HepG2 (cell line): Measurements from ENCODE around the gene CDK12. TPM values are rescaled to one million over a fixed set of nuclear protein-coding genes. Genes with fewer than 3 reads are reported as not detected.

ENCODE experiments used
- AGO1 ChIP-seq: fragments of 200-400 bp; formaldehyde crosslinking; IDR thresholded peaks from 2 replicates; pipeline ENCODE4 v1.6.1; 2017; ENCODE audit warnings: mild to moderate bottlenecking, low read depth, low read length, moderate library complexity; ENCODE audit not compliant: poor library complexity, severe bottlenecking
- BHLHE40 ChIP-seq: IDR thresholded peaks from 2 replicates; pipeline ENCODE4 v1.6.1; 2011; ENCODE audit warnings: low read length, improper control_type of control experiment
- FOXM1 ChIP-seq: sonication (generic); formaldehyde crosslinking; IDR thresholded peaks from 2 replicates; pipeline ENCODE4 v1.5.0; 2020; ENCODE audit warnings: missing genetic modification reagents
- GABPA ChIP-seq, 2 experiments: IDR thresholded peaks; 2 replicates each; pipeline ENCODE4 v1.6.1; 2011 to 2016; ENCODE audit warnings: low read depth in 2 of 2, low read length in 1 of 2, missing biosample characterization in 1 of 2, missing genetic modification characterization in 1 of 2
- HNRNPLL ChIP-seq: fragments of 200-400 bp; formaldehyde crosslinking; IDR thresholded peaks from 2 replicates; pipeline ENCODE4 v1.6.1; 2017; ENCODE audit warnings: mild to moderate bottlenecking, low read depth, low read length; ENCODE audit not compliant: poor library complexity, severe bottlenecking
- KDM4B ChIP-seq: sonication (generic); formaldehyde crosslinking; IDR thresholded peaks from 2 replicates; pipeline ENCODE4 v1.4.0; 2020; ENCODE audit warnings: missing genetic modification reagents
- PHB2 ChIP-seq: fragments of 450-650 bp; IDR thresholded peaks from 2 replicates; pipeline ENCODE4 v1.6.1; 2018; ENCODE audit not compliant: partially characterized antibody
- POGZ ChIP-seq: sonication (generic); formaldehyde crosslinking; IDR thresholded peaks from 2 replicates; pipeline ENCODE4 v1.4.0; 2020; ENCODE audit warnings: mild to moderate bottlenecking, missing genetic modification reagents
- SAP130 ChIP-seq: IDR thresholded peaks from 2 replicates; pipeline ENCODE4 v1.6.1; 2016; ENCODE audit warnings: low read depth
- SPEN ChIP-seq: sonication (generic); formaldehyde crosslinking; IDR thresholded peaks from 2 replicates; pipeline ENCODE4 v1.5.1; 2020; ENCODE audit warnings: low read depth, mild to moderate bottlenecking, missing genetic modification reagents
- ZFP37 ChIP-seq: sonication (generic); formaldehyde crosslinking; IDR thresholded peaks from 2 replicates; pipeline ENCODE4 v1.4.0; 2020; ENCODE audit warnings: missing genetic modification reagents, borderline replicate concordance
- ZIK1 ChIP-seq: sonication (generic); formaldehyde crosslinking; IDR thresholded peaks from 2 replicates; pipeline ENCODE4 v1.5.0; 2020; ENCODE audit warnings: mild to moderate bottlenecking, low read depth, missing genetic modification reagents, borderline replicate concordance
- ZNF225 ChIP-seq: sonication (generic); formaldehyde crosslinking; IDR thresholded peaks from 2 replicates; pipeline ENCODE4 v1.4.0; 2020; ENCODE audit warnings: mild to moderate bottlenecking, missing genetic modification reagents
- ZSCAN25 ChIP-seq: sonication (generic); formaldehyde crosslinking; IDR thresholded peaks from 2 replicates; pipeline ENCODE4 v1.8.0; 2022; ENCODE audit warnings: mild to moderate bottlenecking, missing genetic modification reagents
- polyA plus RNA-seq, 8 experiments: library from polyadenylated mRNA; depleted of rRNA in 3 of 8; stranded (reverse) in 7 of 8; unstranded in 1 of 8; fragments of >200 nt; fragmentation: Illumina TruSeq in 4 of 8; extraction: Trizol in 4 of 8; gene quantifications; 2 replicates each; pipeline versions ENCODE4 v1.2.1 to v1.2.3, GENCODE V29; 2011 to 2016; ENCODE audit warnings: low read depth in 4 of 8, missing spikeins in 1 of 8, mixed read lengths in 1 of 8; ENCODE audit not compliant: insufficient read depth in 1 of 8
- total RNA-seq, 5 experiments: library from RNA; depleted of rRNA; stranded (reverse); fragments of >200 nt; fragmentation: Illumina TruSeq; extraction: Trizol; gene quantifications; 2 replicates each; pipeline ENCODE4 v1.2.3, GENCODE V29; 2016; ENCODE audit warnings: low read depth in 1 of 5
- TF ChIP-seq, protein P1 (sequence below): sonication (generic); formaldehyde crosslinking; IDR thresholded peaks from 2 replicates; pipeline ENCODE4 v1.4.0; 2020; ENCODE audit warnings: missing genetic modification reagents
- TF ChIP-seq, protein P2 (sequence below): sonication (generic); formaldehyde crosslinking; IDR thresholded peaks from 2 replicates; pipeline ENCODE4 v1.5.0; 2020; ENCODE audit warnings: mild to moderate bottlenecking, low read depth, missing genetic modification reagents, borderline replicate concordance
- TF ChIP-seq, protein P3 (sequence below): sonication (generic); formaldehyde crosslinking; IDR thresholded peaks from 2 replicates; pipeline ENCODE4 v1.5.0; 2020; ENCODE audit warnings: missing genetic modification reagents
- TF ChIP-seq, protein P4 (sequence below): IDR thresholded peaks from 2 replicates; pipeline ENCODE4 v1.6.1; 2016; ENCODE audit warnings: low read depth, control low read depth
- TF ChIP-seq, protein P5 (sequence below): sonication (generic); formaldehyde crosslinking; IDR thresholded peaks from 2 replicates; pipeline ENCODE4; 2020; ENCODE audit warnings: missing genetic modification reagents, mild to moderate bottlenecking, borderline replicate concordance

Gene CDK12
- total and polyA plus RNA-seq, 2 of the 13 experiments (the other 11 are each of a cell fraction or from before 2014, with no cell fraction given) = 24.0 to 88.6 TPM

DNA sequence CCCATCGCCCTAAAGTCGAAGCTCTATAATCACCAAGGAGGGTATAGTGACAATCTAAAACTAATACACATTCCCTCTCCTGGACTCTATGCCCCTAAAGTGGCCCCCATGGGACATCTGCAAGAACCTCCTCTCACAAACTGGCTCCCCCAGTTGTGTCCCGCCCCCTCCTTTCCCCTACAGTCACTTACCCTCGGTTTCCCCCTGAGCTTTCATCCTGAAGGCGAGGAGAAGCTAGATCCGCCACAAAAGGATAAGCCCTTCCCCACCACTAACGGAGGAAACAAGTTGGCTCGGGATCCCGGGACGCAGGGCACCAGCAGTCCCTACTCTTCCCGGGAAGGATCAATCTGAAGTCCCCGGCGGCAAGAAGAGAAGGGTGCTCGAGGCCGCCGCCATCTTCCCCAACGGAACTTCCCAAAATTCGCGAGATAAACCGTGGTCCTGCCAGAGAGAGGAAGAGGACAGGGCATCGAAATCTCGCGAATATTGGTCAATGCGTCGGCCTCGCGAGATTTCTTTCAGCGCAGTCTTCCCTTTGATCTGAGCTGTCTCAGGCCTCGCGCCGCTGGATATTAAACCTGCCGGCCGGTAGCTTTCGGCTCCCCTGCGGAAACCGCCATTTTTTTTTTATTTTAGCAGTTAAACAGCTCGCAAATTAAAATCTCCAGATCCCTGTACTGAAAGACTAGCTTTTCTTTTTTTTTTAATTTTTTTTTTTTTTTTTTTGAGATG is 10.3 kb upstream of the CDK12 start, which contains the start of gene MED1 (continued):
- TF ChIP-seq PHB2 = no peak
- TF ChIP-seq SPEN (CRISPR knock-in tag) = peak; percentile 89; the same call in 1 of the 2 replicates
- TF ChIP-seq ZFP37 = peak; percentile 87; the same call in 1 of the 2 replicates
- TF ChIP-seq ZIK1 (CRISPR knock-in tag) = no peak
- peak; percentile 69; the same call in 1 of the 2 replicates for TF ChIP-seq ZSCAN25 (CRISPR knock-in tag)
- TF ChIP-seq KDM4B (CRISPR knock-in tag) = peak; percentile 54; the same call in 1 of the 2 replicates
- TF ChIP-seq POGZ (CRISPR knock-in tag) = peak; percentile 88
- TF ChIP-seq GABPA (IDR thresholded peaks at IDR 0.05; ENCODE audit: low read depth, low read length) = no peak
- peak; percentile 82 for TF ChIP-seq GABPA (CRISPR knock-in tag; IDR thresholded peaks at IDR 0.05; ENCODE audit: low read depth)
- peak; percentile 39 for TF ChIP-seq HNRNPLL
- peak; percentile 91 for TF ChIP-seq SAP130 (CRISPR knock-in tag)
- TF ChIP-seq BHLHE40 = 0 out of 2 replicates have a peak, but pooled peaks have one; percentile 8
- TF ChIP-seq, protein P1, sequence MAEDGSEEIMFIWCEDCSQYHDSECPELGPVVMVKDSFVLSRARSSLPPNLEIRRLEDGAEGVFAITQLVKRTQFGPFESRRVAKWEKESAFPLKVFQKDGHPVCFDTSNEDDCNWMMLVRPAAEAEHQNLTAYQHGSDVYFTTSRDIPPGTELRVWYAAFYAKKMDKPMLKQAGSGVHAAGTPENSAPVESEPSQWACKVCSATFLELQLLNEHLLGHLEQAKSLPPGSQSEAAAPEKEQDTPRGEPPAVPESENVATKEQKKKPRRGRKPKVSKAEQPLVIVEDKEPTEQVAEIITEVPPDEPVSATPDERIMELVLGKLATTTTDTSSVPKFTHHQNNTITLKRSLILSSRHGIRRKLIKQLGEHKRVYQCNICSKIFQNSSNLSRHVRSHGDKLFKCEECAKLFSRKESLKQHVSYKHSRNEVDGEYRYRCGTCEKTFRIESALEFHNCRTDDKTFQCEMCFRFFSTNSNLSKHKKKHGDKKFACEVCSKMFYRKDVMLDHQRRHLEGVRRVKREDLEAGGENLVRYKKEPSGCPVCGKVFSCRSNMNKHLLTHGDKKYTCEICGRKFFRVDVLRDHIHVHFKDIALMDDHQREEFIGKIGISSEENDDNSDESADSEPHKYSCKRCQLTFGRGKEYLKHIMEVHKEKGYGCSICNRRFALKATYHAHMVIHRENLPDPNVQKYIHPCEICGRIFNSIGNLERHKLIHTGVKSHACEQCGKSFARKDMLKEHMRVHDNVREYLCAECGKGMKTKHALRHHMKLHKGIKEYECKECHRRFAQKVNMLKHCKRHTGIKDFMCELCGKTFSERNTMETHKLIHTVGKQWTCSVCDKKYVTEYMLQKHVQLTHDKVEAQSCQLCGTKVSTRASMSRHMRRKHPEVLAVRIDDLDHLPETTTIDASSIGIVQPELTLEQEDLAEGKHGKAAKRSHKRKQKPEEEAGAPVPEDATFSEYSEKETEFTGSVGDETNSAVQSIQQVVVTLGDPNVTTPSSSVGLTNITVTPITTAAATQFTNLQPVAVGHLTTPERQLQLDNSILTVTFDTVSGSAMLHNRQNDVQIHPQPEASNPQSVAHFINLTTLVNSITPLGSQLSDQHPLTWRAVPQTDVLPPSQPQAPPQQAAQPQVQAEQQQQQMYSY (CRISPR knock-in tag) = no peak
- TF ChIP-seq, protein P2, sequence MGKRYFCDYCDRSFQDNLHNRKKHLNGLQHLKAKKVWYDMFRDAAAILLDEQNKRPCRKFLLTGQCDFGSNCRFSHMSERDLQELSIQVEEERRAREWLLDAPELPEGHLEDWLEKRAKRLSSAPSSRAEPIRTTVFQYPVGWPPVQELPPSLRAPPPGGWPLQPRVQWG = no peak
- TF ChIP-seq, protein P3, sequence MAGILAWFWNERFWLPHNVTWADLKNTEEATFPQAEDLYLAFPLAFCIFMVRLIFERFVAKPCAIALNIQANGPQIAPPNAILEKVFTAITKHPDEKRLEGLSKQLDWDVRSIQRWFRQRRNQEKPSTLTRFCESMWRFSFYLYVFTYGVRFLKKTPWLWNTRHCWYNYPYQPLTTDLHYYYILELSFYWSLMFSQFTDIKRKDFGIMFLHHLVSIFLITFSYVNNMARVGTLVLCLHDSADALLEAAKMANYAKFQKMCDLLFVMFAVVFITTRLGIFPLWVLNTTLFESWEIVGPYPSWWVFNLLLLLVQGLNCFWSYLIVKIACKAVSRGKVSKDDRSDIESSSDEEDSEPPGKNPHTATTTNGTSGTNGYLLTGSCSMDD (CRISPR knock-in tag) = no peak
- TF ChIP-seq FOXM1 (CRISPR knock-in tag) = no peak
- TF ChIP-seq, protein P4, sequence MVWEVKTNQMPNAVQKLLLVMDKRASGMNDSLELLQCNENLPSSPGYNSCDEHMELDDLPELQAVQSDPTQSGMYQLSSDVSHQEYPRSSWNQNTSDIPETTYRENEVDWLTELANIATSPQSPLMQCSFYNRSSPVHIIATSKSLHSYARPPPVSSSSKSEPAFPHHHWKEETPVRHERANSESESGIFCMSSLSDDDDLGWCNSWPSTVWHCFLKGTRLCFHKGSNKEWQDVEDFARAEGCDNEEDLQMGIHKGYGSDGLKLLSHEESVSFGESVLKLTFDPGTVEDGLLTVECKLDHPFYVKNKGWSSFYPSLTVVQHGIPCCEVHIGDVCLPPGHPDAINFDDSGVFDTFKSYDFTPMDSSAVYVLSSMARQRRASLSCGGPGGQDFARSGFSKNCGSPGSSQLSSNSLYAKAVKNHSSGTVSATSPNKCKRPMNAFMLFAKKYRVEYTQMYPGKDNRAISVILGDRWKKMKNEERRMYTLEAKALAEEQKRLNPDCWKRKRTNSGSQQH (CRISPR knock-in tag) = peak; percentile 79
- TF ChIP-seq ZNF225 (CRISPR knock-in tag) = no peak
- no peak for TF ChIP-seq AGO1
- TF ChIP-seq, protein P5, sequence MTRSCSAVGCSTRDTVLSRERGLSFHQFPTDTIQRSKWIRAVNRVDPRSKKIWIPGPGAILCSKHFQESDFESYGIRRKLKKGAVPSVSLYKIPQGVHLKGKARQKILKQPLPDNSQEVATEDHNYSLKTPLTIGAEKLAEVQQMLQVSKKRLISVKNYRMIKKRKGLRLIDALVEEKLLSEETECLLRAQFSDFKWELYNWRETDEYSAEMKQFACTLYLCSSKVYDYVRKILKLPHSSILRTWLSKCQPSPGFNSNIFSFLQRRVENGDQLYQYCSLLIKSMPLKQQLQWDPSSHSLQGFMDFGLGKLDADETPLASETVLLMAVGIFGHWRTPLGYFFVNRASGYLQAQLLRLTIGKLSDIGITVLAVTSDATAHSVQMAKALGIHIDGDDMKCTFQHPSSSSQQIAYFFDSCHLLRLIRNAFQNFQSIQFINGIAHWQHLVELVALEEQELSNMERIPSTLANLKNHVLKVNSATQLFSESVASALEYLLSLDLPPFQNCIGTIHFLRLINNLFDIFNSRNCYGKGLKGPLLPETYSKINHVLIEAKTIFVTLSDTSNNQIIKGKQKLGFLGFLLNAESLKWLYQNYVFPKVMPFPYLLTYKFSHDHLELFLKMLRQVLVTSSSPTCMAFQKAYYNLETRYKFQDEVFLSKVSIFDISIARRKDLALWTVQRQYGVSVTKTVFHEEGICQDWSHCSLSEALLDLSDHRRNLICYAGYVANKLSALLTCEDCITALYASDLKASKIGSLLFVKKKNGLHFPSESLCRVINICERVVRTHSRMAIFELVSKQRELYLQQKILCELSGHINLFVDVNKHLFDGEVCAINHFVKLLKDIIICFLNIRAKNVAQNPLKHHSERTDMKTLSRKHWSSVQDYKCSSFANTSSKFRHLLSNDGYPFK (CRISPR knock-in tag) = peak; percentile 93
